Right lung (tissue), 5 donors: ENCODE measurements around the gene WASL. TPM values are rescaled to one million over a fixed set of nuclear protein-coding genes. Genes with fewer than 3 reads are reported as not detected.

Experiments used
- DNase-seq, 2 donors: peaks; one replicate each; pipeline ENCODE4 v3.0.0-alpha.2; 2013
- polyA plus RNA-seq, 5 donors: library from polyadenylated mRNA; unstranded; fragments of 120-200 nt; gene quantifications; one replicate each; pipeline versions ENCODE4 v1.2.1 to v1.2.3, GENCODE V29; 2013; ENCODE audit warnings: inconsistent platforms in 1 of 5, low replicate concordance in 1 of 5; ENCODE audit not compliant: insufficient read length in 5 of 5, insufficient read depth in 1 of 5

Gene WASL
- polyA plus RNA-seq, 5 donors = 42.0 to 57.1 (median 53.1) TPM

GRCh38 chr7:123633553-123633952, 115.2 kb downstream of the WASL start:
- DNase-seq = no peak

- no peak for DNase-seq
Measured at GRCh38 chr7:123632808-123633207, 116.0 kb downstream of the WASL start.

Other genes with a start within 250 kb of the WASL start
- 1 to 10 TPM; 1.6 to 3.7 (median 2.9) TPM for gene IQUB, start 214.4 kb downstream of the WASL start, polyA plus RNA-seq
- 100 to 1,000 TPM; 122 to 184 (median 159) TPM for gene NDUFA5, start 191.2 kb downstream of the WASL start, polyA plus RNA-seq
- under 1 TPM in 1 of 5 donors, not detected in 4; 0.24 TPM for gene ASB15, start 147.2 kb downstream of the WASL start, polyA plus RNA-seq
- 1 to 10 TPM in 1 of 5 donors, under 1 TPM in 2, not detected in 2; 0.13 to 5.5 (median 0.32) TPM for gene LMOD2, start 93.1 kb downstream of the WASL start, polyA plus RNA-seq
- under 1 TPM in 3 of 5 donors, not detected in 2; 0.04 to 0.93 (median 0.05) TPM for gene HYAL4, start 96.2 kb upstream of the WASL start, polyA plus RNA-seq
- under 1 TPM in 1 of 5 donors, not detected in 4; 0.21 TPM for gene SPAM1, start 176.2 kb upstream of the WASL start, polyA plus RNA-seq